ENCODE results near the gene SPEN. TPM values are rescaled to one million over a fixed set of nuclear protein-coding genes. Genes with fewer than 3 reads are reported as not detected.

Gene SPEN
- total and polyA plus RNA-seq, 9 of the 15 experiments (the other 6 are each of a cell fraction or from before 2014, with no cell fraction given): 5.7 to 87.5 (median 27.2) TPM

DNA sequence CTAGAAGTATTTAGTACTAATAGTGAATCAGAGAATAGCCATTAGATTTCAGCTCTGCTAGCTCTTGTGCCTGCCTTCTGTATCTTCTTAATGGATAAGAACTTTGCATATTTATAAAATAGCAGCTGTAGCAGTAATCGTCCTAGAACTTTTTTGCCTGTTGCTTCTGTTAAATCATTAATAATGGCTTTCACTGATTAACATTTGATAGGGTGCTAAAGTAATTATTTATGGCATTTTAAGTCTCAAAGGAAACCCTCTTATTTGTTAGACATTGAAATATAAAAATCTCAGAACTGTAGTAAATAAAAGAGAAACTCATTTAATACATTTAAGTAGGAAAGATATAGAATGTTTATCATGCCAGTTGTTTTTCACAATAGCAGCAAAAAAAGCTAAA is 27.0 kb downstream of the SPEN start (continued):
- no peak for TF ChIP-seq SP2 (IDR thresholded peaks at IDR 0.05; ENCODE audit: extremely low read depth, low read depth, low read length, poor library complexity, severe bottlenecking)
- TF ChIP-seq TEAD4 (IDR thresholded peaks at IDR 0.05; ENCODE audit: low read length): no peak
- TF ChIP-seq TEAD4 (CRISPR knock-in tag; IDR thresholded peaks at IDR 0.05; ENCODE audit: borderline replicate concordance): no peak
- TF ChIP-seq, protein P1, sequence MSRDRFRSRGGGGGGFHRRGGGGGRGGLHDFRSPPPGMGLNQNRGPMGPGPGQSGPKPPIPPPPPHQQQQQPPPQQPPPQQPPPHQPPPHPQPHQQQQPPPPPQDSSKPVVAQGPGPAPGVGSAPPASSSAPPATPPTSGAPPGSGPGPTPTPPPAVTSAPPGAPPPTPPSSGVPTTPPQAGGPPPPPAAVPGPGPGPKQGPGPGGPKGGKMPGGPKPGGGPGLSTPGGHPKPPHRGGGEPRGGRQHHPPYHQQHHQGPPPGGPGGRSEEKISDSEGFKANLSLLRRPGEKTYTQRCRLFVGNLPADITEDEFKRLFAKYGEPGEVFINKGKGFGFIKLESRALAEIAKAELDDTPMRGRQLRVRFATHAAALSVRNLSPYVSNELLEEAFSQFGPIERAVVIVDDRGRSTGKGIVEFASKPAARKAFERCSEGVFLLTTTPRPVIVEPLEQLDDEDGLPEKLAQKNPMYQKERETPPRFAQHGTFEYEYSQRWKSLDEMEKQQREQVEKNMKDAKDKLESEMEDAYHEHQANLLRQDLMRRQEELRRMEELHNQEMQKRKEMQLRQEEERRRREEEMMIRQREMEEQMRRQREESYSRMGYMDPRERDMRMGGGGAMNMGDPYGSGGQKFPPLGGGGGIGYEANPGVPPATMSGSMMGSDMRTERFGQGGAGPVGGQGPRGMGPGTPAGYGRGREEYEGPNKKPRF (IDR thresholded peaks at IDR 0.05; ENCODE audit: low read depth, low read length): no peak
- TF ChIP-seq TSC22D4 (tag; IDR thresholded peaks at IDR 0.05): no peak
- TF ChIP-seq PHF20 (IDR thresholded peaks at IDR 0.05; ENCODE audit: partially characterized antibody): no peak
- no peak for TF ChIP-seq SMAD1 (IDR thresholded peaks at IDR 0.05; ENCODE audit: low read depth, low read length, partially characterized antibody)
- TF ChIP-seq ZSCAN29 (IDR thresholded peaks at IDR 0.05): no peak
- no peak for TF ChIP-seq ZEB2 (IDR thresholded peaks at IDR 0.05)

DNA sequence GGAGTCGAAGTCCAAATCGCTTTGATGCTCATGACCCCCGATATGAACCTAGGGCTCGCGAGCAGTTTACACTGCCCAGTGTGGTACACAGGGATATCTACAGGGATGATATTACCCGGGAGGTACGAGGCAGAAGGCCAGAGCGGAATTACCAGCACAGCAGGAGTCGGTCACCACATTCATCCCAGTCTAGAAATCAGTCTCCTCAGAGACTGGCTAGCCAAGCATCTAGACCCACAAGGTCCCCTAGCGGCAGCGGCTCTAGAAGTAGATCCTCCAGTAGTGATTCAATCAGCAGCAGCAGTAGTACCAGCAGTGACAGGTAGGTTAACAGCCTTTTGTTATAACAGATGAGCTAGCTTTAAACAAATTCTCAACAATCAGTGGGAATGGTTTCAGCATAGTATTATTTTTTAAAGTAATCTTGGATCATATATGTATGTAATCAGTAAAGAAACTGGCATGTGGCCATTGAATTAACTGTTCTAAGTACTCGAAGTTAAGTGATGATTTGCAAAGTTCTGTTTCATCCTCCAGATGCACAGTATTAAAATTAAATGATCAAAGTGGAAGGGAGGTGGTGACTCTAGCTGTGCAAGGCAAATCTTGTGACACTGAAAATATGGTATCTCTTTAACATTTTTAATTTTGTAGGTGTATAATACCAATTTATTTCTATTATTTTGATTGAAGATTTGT is 29.0 kb downstream of the SPEN start:
- no peak overlapping the region for H2AFZ ChIP-seq (ENCODE audit: low read depth, low read length)
- ChIA-PET CTCF (ENCODE audit: low intra/inter-chr PET ratio) (no interaction called here), POLR2A (interaction anchor here (0.7 to 1.4 kb wide), 8 partner anchors 9 to 68 kb away, joined by 3 to 7 read pairs (median 3); no protein-coding TSS in a partner anchor)
- FAIRE-seq (no peak), DNase-seq (ENCODE audit: extremely low read depth in 1 of 4, low spot score in 3 of 4) (peak; percentile 39 to 55 (median 46)), ATAC-seq (peak; percentile 81)
- peaks cover 36% of the 10 kb centered on the region for H4K20me1 ChIP-seq (replicated peaks; ENCODE audit: control insufficient read depth, insufficient read depth, low read length)
- peaks cover 80% of the 10 kb centered on the region for H3K36me3 ChIP-seq (ENCODE audit: control insufficient read depth, insufficient read depth, low read length)
- H3K27me3 ChIP-seq (ENCODE audit: control insufficient read depth in 2 of 2, insufficient read depth in 2 of 2, low read length in 2 of 2): no peaks in the 10 kb centered on the region
- WGBS (ENCODE audit: insufficient coverage, low coverage, missing lambda C conversion rate): 90% methylated on average over 12 of the region's 12 CpGs
- intact Hi-C loops (cut with micrococcal nuclease): no loop called here
- no peaks in the 10 kb centered on the region; a peak in 2 of 5 replicates for H3K4me1 ChIP-seq (replicated peaks in 1 of 2; ENCODE audit: control insufficient read depth in 2 of 2, insufficient read depth in 2 of 2, low read length in 2 of 2)
- peaks cover 99% of the 10 kb centered on the region for H3K79me2 ChIP-seq (ENCODE audit: control insufficient read depth, insufficient read depth, low read length)
- no peak overlapping the region for H3K4me2 ChIP-seq (ENCODE audit: insufficient read depth, low read length)
- no peaks in the 10 kb centered on the region for H3K9me3 ChIP-seq (replicated peaks; ENCODE audit: control insufficient read depth, insufficient read depth, low read depth, low read length)
- H3K9ac ChIP-seq (ENCODE audit: insufficient read depth in 1 of 2, low read depth in 2 of 2, low read length in 2 of 2): no peak overlapping the region
- no peaks in the 10 kb centered on the region for H3K9me1 ChIP-seq (ENCODE audit: control insufficient read depth, insufficient read depth, low read length)
- no peak overlapping the region for H3K4me3 ChIP-seq
- in situ Hi-C loops (cut with MboI): no loop called here
- no TSS peak for BruUV-seq (replicated peaks)
- no peak overlapping the region for H3K27ac ChIP-seq (ENCODE audit: extremely low read depth, low read depth, low read length)
- TF ChIP-seq ZFP30 (CRISPR knock-in tag; IDR thresholded peaks at IDR 0.05; ENCODE audit: borderline replicate concordance): no peak
- no peak for TF ChIP-seq PRMT5 (CRISPR knock-in tag; IDR thresholded peaks at IDR 0.05)
- no peak for TF ChIP-seq RBM14 (IDR thresholded peaks at IDR 0.05; ENCODE audit: borderline replicate concordance, insufficient read depth, low read depth, low read length)
- TF ChIP-seq RAD21 (CRISPR knock-in tag; conservative IDR thresholded peaks at IDR 0.05 in 1 of 2, IDR thresholded peaks at IDR 0.05 in 1 of 2): peak in 1 of 2 experiments; percentile 48; a peak in 2 of 4 replicates
- TF ChIP-seq ZBED1 (IDR thresholded peaks at IDR 0.05): no peak
- TF ChIP-seq, protein P2, sequence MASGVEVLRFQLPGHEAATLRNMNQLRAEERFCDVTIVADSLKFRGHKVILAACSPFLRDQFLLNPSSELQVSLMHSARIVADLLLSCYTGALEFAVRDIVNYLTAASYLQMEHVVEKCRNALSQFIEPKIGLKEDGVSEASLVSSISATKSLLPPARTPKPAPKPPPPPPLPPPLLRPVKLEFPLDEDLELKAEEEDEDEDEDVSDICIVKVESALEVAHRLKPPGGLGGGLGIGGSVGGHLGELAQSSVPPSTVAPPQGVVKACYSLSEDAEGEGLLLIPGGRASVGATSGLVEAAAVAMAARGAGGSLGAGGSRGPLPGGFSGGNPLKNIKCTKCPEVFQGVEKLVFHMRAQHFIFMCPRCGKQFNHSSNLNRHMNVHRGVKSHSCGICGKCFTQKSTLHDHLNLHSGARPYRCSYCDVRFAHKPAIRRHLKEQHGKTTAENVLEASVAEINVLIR (CRISPR knock-in tag; IDR thresholded peaks at IDR 0.05): no peak
- no peak for TF ChIP-seq GATAD2A (IDR thresholded peaks at IDR 0.05)
- TF ChIP-seq THRAP3 (IDR thresholded peaks at IDR 0.05; ENCODE audit: borderline replicate concordance): no peak
- no peak for TF ChIP-seq CSDE1 (IDR thresholded peaks at IDR 0.05)
- no peak for TF ChIP-seq CBX8 (IDR thresholded peaks at IDR 0.05; ENCODE audit: borderline replicate concordance, extremely low read depth, low read depth, low read length, poor library complexity, severe bottlenecking)

All from K562 (cell line).